Sigmoid colon (tissue), 4 donors: ENCODE measurements around the gene IL12RB2.

Source experiments
- CTCF ChIP-seq, 4 experiments: fragments of 450-650 bp in 3 of 4; fragments of 200-600 bp in 1 of 4; IDR thresholded peaks; one replicate each; pipeline ENCODE4 v1.5.1; 2016 to 2019; ENCODE audit warnings: antibody characterized with exemption in 4 of 4, mild to moderate bottlenecking in 3 of 4, moderate library complexity in 2 of 4
- POLR2A ChIP-seq, 2 donors: fragments of 450-650 bp; IDR thresholded peaks; one replicate each; pipeline ENCODE4 v1.6.1; 2016; ENCODE audit warnings: antibody characterized with exemption in 2 of 2, mild to moderate bottlenecking in 2 of 2, moderate library complexity in 2 of 2
- POLR2AphosphoS5 ChIP-seq, 4 donors: sonication (generic); formaldehyde crosslinking; IDR thresholded peaks; one replicate each; pipeline ENCODE4 v1.6.1; 2017; ENCODE audit warnings: antibody characterized with exemption in 4 of 4

DNA sequence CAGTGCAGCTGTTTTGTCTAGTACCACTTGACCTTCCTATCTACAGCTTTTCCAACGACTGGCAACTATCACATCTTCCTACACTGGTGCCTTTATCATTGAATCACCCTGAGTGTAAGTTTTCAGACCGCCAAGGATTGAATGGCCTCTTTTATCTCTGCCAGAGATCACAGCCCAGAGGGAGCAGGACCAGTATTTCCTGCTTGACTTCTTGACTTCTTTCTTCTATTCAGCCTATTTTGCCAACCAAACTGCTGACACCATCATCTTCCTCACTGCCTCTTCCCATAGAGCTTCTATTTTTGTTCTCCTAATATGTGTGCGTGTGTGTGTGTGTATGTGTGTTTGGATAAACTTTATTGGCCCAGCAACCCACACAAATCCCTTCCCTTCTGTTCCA, 68.7 kb downstream of the IL12RB2 start:
- no peak for TF ChIP-seq CTCF (IDR thresholded peaks at IDR 0.05)
- TF ChIP-seq POLR2A (IDR thresholded peaks at IDR 0.05): no peak
- no peak for TF ChIP-seq POLR2AphosphoS5 (IDR thresholded peaks at IDR 0.05)
